C4-2B (cell line): Measurements from ENCODE around the gene C6orf132.

Experiments used
- ZFX ChIP-seq: fragments of 450-650 bp; IDR thresholded peaks from 2 replicates; pipeline ENCODE4 v1.6.1; 2017
- TF ChIP-seq, protein P1 (sequence below): fragments of 450-650 bp; conservative IDR thresholded peaks from 2 replicates; pipeline ENCODE4 v1.5.1; 2017; ENCODE audit warnings: mild to moderate bottlenecking

DNA sequence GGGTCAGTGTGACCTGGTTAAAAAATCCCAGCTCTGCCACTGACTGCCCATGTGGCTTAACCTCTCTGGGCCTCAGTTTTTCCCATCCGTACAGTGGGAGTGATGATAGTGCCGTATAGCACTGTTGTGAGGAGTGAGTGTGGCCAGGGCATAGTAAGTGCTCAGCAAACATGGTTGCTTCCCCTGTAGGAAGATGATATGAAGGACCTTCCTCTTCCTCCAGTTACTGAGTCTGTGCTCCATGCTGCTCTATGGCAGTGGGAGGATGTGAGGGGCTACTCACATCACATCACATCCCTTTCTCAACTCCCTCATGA is 13.1 kb downstream of the C6orf132 start:
- TF ChIP-seq, protein P1, sequence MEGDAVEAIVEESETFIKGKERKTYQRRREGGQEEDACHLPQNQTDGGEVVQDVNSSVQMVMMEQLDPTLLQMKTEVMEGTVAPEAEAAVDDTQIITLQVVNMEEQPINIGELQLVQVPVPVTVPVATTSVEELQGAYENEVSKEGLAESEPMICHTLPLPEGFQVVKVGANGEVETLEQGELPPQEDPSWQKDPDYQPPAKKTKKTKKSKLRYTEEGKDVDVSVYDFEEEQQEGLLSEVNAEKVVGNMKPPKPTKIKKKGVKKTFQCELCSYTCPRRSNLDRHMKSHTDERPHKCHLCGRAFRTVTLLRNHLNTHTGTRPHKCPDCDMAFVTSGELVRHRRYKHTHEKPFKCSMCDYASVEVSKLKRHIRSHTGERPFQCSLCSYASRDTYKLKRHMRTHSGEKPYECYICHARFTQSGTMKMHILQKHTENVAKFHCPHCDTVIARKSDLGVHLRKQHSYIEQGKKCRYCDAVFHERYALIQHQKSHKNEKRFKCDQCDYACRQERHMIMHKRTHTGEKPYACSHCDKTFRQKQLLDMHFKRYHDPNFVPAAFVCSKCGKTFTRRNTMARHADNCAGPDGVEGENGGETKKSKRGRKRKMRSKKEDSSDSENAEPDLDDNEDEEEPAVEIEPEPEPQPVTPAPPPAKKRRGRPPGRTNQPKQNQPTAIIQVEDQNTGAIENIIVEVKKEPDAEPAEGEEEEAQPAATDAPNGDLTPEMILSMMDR: no peak
- TF ChIP-seq ZFX: no peak
